Panc1 (cell line): ENCODE data around the gene GAN. TPM values are rescaled to one million over a fixed set of nuclear protein-coding genes. Genes with fewer than 3 reads are reported as not detected.

Experiments used
- ATAC-seq: fragments of 200-7000 bp; cut with Tn5 transposase; 2 replicates; pipeline ENCODE4 v1.9.1; 2020; ENCODE audit warnings: mild to moderate bottlenecking, moderate library complexity
- BruUV-seq: library from RNA; stranded (reverse); fragments of 400-500 nt; replicated peaks from 2 replicates; lab custom pipeline; 2021; lab: Mats Ljungman, UMichigan
- CTCF ChIA-PET: fragments of 300-600 bp; sonication (Branson Sonifier 250); formaldehyde crosslinking; loops from one replicate; lab custom pipeline; 2022; ENCODE audit warnings: antibody characterized with exemption; lab: Charles Lee
- POLR2A ChIA-PET: fragments of 300-600 bp; sonication (Branson Sonifier 250); formaldehyde crosslinking; loops from one replicate; lab custom pipeline; 2022; ENCODE audit warnings: antibody characterized with exemption; lab: Charles Lee
- DNase-seq: peaks from one replicate; pipeline ENCODE4 v3.0.0-alpha.2; 2010; ENCODE audit warnings: low read depth, low spot score
- H3K27ac ChIP-seq: 2 replicates; pipeline ENCODE4 v1.5.1; 2011; ENCODE audit warnings: mild to moderate bottlenecking, low read length, inconsistent platforms
- H3K27me3 ChIP-seq: fragments of 200-500 bp; sonication (Bioruptor generic); 2 replicates; pipeline ENCODE4 v1.6.0; 2014; ENCODE audit warnings: low read length, inconsistent platforms; ENCODE audit not compliant: control insufficient read depth, insufficient read depth
- H3K36me3 ChIP-seq: fragments of 200-500 bp; sonication (Bioruptor generic); 2 replicates; pipeline ENCODE4 v1.5.1; 2014; ENCODE audit warnings: inconsistent platforms, mild to moderate bottlenecking, low read length, moderate library complexity; ENCODE audit not compliant: control insufficient read depth, insufficient read depth
- H3K4me1 ChIP-seq: 2 replicates; pipeline ENCODE4 v1.5.1; 2011; ENCODE audit warnings: inconsistent platforms, mild to moderate bottlenecking, low read length, moderate library complexity; ENCODE audit not compliant: control insufficient read depth, insufficient read depth
- H3K4me3 ChIP-seq, 2 experiments: 2 replicates each; pipeline ENCODE4 v1.5.1; 2011 to 2012; ENCODE audit warnings: low read depth in 2 of 2, low read length in 2 of 2, mild to moderate bottlenecking in 2 of 2, inconsistent platforms in 1 of 2, moderate library complexity in 1 of 2
- H3K9me3 ChIP-seq: fragments of 200-500 bp; sonication (Bioruptor generic); 2 replicates; pipeline ENCODE4 v1.5.1; 2014; ENCODE audit warnings: low read depth, mild to moderate bottlenecking, inconsistent platforms, low read length, moderate library complexity; ENCODE audit not compliant: control insufficient read depth, insufficient read depth
- CTCF ChIP-seq: fragments of 450-650 bp; IDR thresholded peaks from 2 replicates; pipeline ENCODE4 v1.5.1; 2017; ENCODE audit warnings: mild to moderate bottlenecking
- POLR2AphosphoS5 ChIP-seq: IDR thresholded peaks from 2 replicates; pipeline ENCODE4 v1.6.1; 2012; ENCODE audit warnings: mild to moderate bottlenecking, low read depth, low read length, moderate library complexity
- REST ChIP-seq, 2 experiments: IDR thresholded peaks; 2 replicates each; pipeline ENCODE4 v1.6.1; 2011 to 2012; ENCODE audit warnings: low read depth in 2 of 2, control low read depth in 1 of 2, low read length in 1 of 2, mild to moderate bottlenecking in 1 of 2, moderate library complexity in 1 of 2; ENCODE audit not compliant: insufficient read depth in 1 of 2
- SIN3A ChIP-seq: IDR thresholded peaks from 2 replicates; pipeline ENCODE4 v1.6.1; 2012; ENCODE audit warnings: low read depth, mild to moderate bottlenecking, low read length, moderate library complexity, borderline replicate concordance; ENCODE audit not compliant: insufficient read depth
- TCF7L2 ChIP-seq: IDR thresholded peaks from 2 replicates; pipeline ENCODE4 v1.6.1; 2011; ENCODE audit warnings: mild to moderate bottlenecking, low read depth, low read length, inconsistent platforms
- in situ Hi-C: cut with HindIII; loops from 2 replicates; pipeline ENCODE4 v1.10.0; 2016; ENCODE audit warnings: low sequenced_read_pairs, low pct_unique_long_range_greater_than_20kb
- intact Hi-C: fragments of 100-400 bp; cut with micrococcal nuclease; formaldehyde crosslinking; loops from one replicate; pipeline ENCODE4 v1.10.0; 2022; ENCODE audit not compliant: unreplicated experiment
- total RNA-seq: library from RNA; stranded (reverse); gene quantifications from one replicate; pipeline ENCODE4 v1.2.1, GENCODE V29; 2021; ENCODE audit not compliant: unreplicated experiment

GAN gene
- total RNA-seq, 1 experiment from 2014 or later, result 9.1 TPM

- CTCF ChIA-PET, result no interaction called here
- in situ Hi-C loops (no loop called here), intact Hi-C loops (no loop called here)
- Histone ChIP-seq H3K27ac (no peak overlapping the region), H3K36me3 (no peaks in the 10 kb centered on the region), H3K27me3 (no peaks in the 10 kb centered on the region), H3K4me3 (no peak overlapping the region), H3K4me1 (no peaks in the 10 kb centered on the region), H3K9me3 (no peaks in the 10 kb centered on the region)
- ATAC-seq, result no peak
- BruUV-seq, result no TSS peak
- POLR2A ChIA-PET, result no interaction called here
- TF ChIP-seq CTCF, result no peak
- no peak for TF ChIP-seq REST (IDR thresholded peaks at IDR 0.05; ENCODE audit: insufficient read depth in 1 of 2, low read depth in 2 of 2, low read length in 1 of 2)
- TF ChIP-seq POLR2AphosphoS5, result no peak
- no peak for TF ChIP-seq SIN3A
- no peak for TF ChIP-seq TCF7L2
- no peak for DNase-seq
Measured at GRCh38 chr16:81276323-81276722, 38.4 kb upstream of the GAN start.

- no peaks in the 10 kb centered on the region for H3K9me3 ChIP-seq
- no peak overlapping the region for H3K27ac ChIP-seq
- no peak for DNase-seq
Measured at GRCh38 chr16:81277541-81278080, 37.2 kb upstream of the GAN start.

More at GRCh38 chr16:81277541-81278080, 37.2 kb upstream of the GAN start:
- POLR2A ChIA-PET, result no interaction called here
- intact Hi-C loops (no loop called here), in situ Hi-C loops (no loop called here)
- no peaks in the 10 kb centered on the region for H3K36me3 ChIP-seq
- H3K4me3 ChIP-seq, result no peak overlapping the region
- no peaks in the 10 kb centered on the region for H3K4me1 ChIP-seq
- TF ChIP-seq SIN3A (no peak), REST (IDR thresholded peaks at IDR 0.05; ENCODE audit: insufficient read depth in 1 of 2, low read depth in 2 of 2, low read length in 1 of 2) (no peak), POLR2AphosphoS5 (no peak), TCF7L2 (no peak), CTCF (no peak)
- CTCF ChIA-PET, result no interaction called here
- no TSS peak for BruUV-seq
- ATAC-seq, result no peak
- H3K27me3 ChIP-seq, result no peaks in the 10 kb centered on the region
